Large intestine (tissue), 3 donors: ENCODE results near the gene HOGA1. TPM values are rescaled to one million over a fixed set of nuclear protein-coding genes. Genes with fewer than 3 reads are reported as not detected.
"Not testable (repeated sequence)": the region's sequence is repeated elsewhere in the genome, so short reads cannot be mapped to it uniquely, and the experiment has no call there.

Experiments used
- DNase-seq, 2 donors: peaks; one replicate each; pipeline versions ENCODE4 v3.0.0 to v3.0.0-alpha.2; 2013
- H3K27ac ChIP-seq: one replicate; pipeline ENCODE4 v1.5.1; 2013; ENCODE audit warnings: low read length
- H3K27me3 ChIP-seq: 2 replicates; pipeline ENCODE4 v1.6.1; 2013; ENCODE audit warnings: low read length; ENCODE audit not compliant: control insufficient read depth, insufficient read depth
- H3K36me3 ChIP-seq: 2 replicates; pipeline ENCODE4 v1.6.1; 2013; ENCODE audit warnings: low read length; ENCODE audit not compliant: control insufficient read depth, insufficient read depth
- H3K4me1 ChIP-seq: one replicate; pipeline ENCODE4 v1.6.1; 2013; ENCODE audit warnings: low read length; ENCODE audit not compliant: control insufficient read depth, insufficient read depth
- H3K4me3 ChIP-seq: one replicate; pipeline ENCODE4 v1.5.1; 2013; ENCODE audit warnings: low read length
- H3K9me3 ChIP-seq: one replicate; pipeline ENCODE4 v1.6.1; 2013; ENCODE audit warnings: mild to moderate bottlenecking, low read depth, low read length, moderate library complexity; ENCODE audit not compliant: control insufficient read depth
- WGBS: methylation state at CpG from one replicate; pipeline ENCODE4 v1.1.5; 2013; ENCODE audit warnings: low lambda C conversion rate; ENCODE audit not compliant: insufficient coverage; 5-methylcytosine and 5-hydroxymethylcytosine counted together
- polyA plus RNA-seq: library from polyadenylated mRNA; unstranded; fragments of 120-200 nt; gene quantifications from one replicate; pipeline ENCODE4 v1.2.1, GENCODE V29; 2013

Gene HOGA1
- polyA plus RNA-seq, 1 donor: 3.2 TPM

DNA sequence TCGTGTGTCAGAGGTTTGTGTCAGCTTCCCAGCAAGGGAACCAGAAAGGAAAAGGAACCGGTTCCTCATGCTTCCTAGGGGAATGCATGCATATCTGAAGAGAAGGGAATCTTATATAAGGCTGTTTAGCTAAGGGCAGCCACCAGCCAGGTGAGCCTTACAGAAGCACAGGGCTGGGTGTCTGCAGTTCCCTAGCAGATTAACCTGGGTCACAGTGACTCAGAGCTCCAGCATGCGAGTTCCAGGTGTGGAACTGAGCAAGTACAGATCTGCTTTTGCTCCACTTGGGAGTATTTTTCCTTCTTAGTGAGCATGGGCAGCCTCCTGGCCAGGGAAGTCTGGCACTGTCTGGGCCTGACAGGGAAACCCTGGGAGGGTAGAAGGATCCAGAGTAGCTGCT is 12.6 kb upstream of the HOGA1 start:
- H3K9me3 ChIP-seq: no peaks in the 10 kb centered on the region
- H3K36me3 ChIP-seq: no peaks in the 10 kb centered on the region
- no peak overlapping the region for H3K27ac ChIP-seq
- no peak overlapping the region for H3K4me3 ChIP-seq
- peaks cover 5% of the 10 kb centered on the region for H3K4me1 ChIP-seq
- no peaks in the 10 kb centered on the region for H3K27me3 ChIP-seq
- DNase-seq: peak; percentile 27 to 49
- no CpG with 5 or more reads among the region's 3 CpGs for WGBS

DNA sequence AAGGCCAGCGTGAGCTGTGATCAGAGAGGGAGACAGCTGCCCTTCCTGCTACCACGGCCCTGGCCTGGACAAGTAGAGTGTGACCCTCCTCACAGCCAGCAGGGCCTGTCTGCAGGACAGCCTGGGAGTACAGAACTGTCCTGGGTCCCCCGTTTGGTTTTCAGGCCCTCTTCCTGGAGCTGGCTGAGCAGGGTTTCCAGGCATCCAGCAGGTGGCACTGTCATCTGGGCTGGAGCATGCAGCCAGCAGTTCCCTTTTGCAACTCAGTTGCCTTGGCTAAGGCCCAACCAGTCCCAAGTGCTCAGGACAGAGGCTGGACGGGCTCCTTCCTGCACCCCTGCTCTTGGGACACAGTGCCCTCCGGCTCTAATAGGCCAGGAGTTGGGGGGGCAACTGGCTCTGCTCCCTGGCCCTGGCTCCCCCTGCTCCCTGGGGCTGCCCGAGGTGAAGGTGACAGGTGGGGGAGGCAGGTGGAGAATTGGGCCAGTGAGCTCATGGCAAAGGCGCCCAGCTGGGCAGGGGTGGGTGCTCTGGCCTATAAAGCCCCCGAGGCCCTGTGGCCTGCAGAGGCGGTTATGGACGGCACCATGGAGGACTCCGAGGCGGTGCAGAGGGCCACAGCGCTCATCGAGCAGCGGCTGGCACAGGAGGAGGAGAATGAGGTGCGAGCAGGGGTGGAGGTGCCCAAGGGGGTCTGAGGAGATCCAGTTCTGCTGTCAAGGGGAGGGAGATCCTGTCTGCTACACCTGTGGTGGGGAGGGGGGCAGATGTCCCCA is 11.8 kb upstream of the HOGA1 start, which contains the start of gene ANKRD2:
Gene ANKRD2 (plus strand): TSS at position 566 of the 776 bp plus-strand sequence. CDS start 10 bp downstream, at position 576.
- no CpG with 5 or more reads among the region's 16 CpGs for WGBS
- H3K9me3 ChIP-seq: no peaks in the 10 kb centered on the region
- DNase-seq: peak; percentile 69
- H3K4me3 ChIP-seq: no peak within 1 kb of the TSS
- H3K36me3 ChIP-seq: no peaks in the 10 kb centered on the region
- peaks cover 5% of the 10 kb centered on the region for H3K4me1 ChIP-seq
- H3K27me3 ChIP-seq: no peaks in the 10 kb centered on the region
- H3K27ac ChIP-seq: no peak within 1 kb of the TSS

DNA sequence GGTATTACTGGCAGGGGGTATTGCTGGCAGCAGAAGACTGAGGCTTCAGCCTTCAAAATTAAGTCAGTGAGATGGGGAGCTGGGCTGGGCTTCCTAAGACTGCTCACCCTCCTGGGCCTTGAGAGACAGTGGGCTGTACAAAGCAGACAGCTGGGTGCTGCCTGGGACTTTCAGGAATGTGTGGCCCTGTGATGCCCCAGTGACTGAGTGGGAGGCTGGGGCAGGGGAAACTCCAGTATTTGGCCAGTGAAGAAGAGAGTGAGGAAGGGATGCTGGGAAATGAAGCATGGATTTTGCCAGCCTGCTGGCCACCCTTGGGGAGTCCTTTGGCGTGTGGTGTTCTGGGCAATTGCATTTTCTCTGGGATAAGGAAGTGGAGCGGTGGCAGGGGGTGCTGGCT is 11.2 kb upstream of the HOGA1 start:
- no peak overlapping the region for H3K27ac ChIP-seq

DNA sequence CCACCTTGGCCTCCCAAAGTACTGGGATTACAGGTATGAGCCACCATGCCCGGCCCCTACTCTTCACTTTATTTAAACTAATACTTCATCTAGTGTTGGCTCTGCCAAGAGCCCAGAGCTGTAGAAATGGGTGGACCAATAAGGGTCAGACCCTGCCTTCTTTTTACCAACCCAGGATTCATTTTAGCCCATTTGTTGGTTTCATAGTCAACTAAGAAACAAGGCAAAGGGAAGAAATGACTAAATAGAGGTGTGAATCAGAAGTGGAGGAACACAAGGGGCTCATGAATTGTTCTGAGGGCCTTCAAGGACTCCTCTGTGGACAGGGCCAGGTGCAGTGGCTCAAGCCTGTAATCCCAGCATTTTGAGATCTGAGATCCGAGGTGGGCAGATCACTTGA is 10.5 kb upstream of the HOGA1 start:
- peaks cover 5% of the 10 kb centered on the region for H3K4me1 ChIP-seq
- no peaks in the 10 kb centered on the region for H3K9me3 ChIP-seq
- no peak overlapping the region for H3K27ac ChIP-seq
- whole genome bisulfite sequencing: no CpG with 5 or more reads among the region's 2 CpGs
- peaks cover 9% of the 10 kb centered on the region for H3K27me3 ChIP-seq
- H3K4me3 ChIP-seq: no peak overlapping the region
- H3K36me3 ChIP-seq: no peaks in the 10 kb centered on the region
- no peak for DNase-seq

More for the DNA sequence above, 11.2 kb upstream of the HOGA1 start:
- peaks cover 3% of the 10 kb centered on the region for H3K27me3 ChIP-seq
- H3K4me1 ChIP-seq: peaks cover 5% of the 10 kb centered on the region
- H3K4me3 ChIP-seq: no peak overlapping the region
- H3K9me3 ChIP-seq: no peaks in the 10 kb centered on the region
- H3K36me3 ChIP-seq: no peaks in the 10 kb centered on the region
- no peak for DNase-seq
- no CpG with 5 or more reads among the region's 2 CpGs for WGBS

DNA sequence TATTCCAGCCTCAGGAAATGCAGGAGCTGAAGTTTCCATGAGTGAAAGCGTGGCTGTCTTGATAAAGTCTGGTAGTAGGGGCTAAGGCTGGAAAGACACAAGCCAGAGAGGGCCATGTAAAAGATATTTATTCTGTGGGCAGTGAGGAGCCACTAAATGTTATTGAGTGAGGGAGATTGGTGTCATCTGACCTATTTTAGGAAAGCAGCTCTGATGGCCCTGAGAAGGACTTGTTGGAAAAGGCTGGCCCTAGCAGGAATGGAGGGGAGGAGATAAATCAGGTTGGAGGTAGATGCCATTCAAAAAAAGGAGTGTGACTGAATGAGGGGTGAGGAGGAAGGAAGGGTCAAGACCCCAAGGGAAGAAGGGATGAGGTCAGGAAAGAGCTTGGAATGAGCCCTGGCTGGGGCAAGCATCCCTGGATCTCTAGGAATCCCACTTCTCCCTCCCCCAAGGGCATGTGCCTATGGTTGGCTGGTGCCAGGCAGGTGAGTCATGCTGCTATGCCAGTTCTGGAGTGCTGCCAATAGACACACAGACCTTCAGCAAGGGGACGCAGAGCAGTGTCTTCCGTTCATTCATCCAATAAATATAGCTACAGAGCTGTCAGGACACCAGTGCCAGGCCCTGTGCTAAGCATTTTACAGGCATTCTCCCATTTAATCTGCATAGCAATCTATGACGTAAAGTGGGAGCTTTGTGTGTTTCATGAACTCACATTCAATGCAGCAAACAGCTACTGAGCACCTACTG is 9.6 kb upstream of the HOGA1 start:
- peak in 1 of 2 donors; percentile 23 for DNase-seq
- Histone ChIP-seq H3K4me1 (peaks cover 5% of the 10 kb centered on the region), H3K27ac (no peak overlapping the region), H3K27me3 (peaks cover 12% of the 10 kb centered on the region), H3K4me3 (no peak overlapping the region), H3K9me3 (no peaks in the 10 kb centered on the region), H3K36me3 (no peaks in the 10 kb centered on the region)
- WGBS: no CpG with 5 or more reads among the region's 4 CpGs

DNA sequence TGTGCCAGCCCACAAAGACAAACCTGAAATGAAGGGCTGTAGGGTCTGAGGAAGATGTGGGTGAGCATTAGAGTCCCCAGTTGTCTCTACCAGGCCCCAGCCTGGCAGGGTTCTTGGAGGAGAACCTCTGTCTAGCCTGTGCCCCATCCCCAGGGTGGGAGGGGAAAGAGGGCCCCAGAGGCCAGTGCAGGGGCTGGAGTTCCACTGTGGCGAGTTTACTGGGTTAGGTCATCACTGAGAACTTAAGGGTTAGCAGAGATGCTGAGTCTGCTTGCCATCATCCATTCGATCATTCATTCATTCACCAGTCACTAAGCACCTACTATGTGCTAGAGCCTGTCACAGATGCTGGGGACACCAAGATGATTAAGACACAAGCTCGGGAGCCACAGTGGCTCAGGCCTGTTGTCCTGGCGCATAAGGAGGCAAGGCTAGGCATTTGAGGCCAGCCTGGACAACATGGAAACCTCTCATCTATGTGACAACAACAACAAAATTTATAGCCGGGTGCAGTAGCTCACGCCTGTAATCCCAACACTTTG is 9.0 kb upstream of the HOGA1 start:
- H3K4me3 ChIP-seq: no peak overlapping the region
- no peaks in the 10 kb centered on the region for H3K9me3 ChIP-seq
- no peaks in the 10 kb centered on the region for H3K36me3 ChIP-seq
- DNase-seq: peak in 1 of 2 donors; percentile 47
- H3K27ac ChIP-seq: no peak overlapping the region
- H3K27me3 ChIP-seq: peaks cover 12% of the 10 kb centered on the region
- no CpG with 5 or more reads among the region's 6 CpGs for WGBS
- H3K4me1 ChIP-seq: peaks cover 5% of the 10 kb centered on the region

DNA sequence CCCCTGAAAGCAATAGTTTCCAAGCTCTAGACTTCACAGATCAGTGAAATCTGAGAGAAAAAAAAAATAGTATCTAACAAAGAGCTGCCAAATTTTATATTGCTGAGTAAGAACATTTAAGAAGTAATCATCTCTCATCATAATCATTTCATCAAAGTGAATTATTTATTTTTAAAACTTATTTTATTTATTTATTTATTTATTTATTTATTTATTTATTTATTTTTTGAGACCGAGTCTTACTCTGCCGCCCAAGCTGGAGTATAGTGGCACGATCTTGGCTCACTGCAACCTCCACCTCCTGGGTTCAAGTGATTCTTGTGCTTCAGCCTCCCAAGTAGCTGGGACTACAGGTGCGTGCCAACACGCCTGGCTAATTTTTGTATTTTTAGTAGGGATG is 7.7 kb upstream of the HOGA1 start:
- not testable (repeated sequence) for DNase-seq, H3K4me3 ChIP-seq, H3K27ac ChIP-seq, H3K36me3 ChIP-seq, H3K4me1 ChIP-seq, H3K9me3 ChIP-seq
- peaks cover 12% of the 10 kb centered on the region for H3K27me3 ChIP-seq
- WGBS: no CpG with 5 or more reads among the region's 5 CpGs

DNA sequence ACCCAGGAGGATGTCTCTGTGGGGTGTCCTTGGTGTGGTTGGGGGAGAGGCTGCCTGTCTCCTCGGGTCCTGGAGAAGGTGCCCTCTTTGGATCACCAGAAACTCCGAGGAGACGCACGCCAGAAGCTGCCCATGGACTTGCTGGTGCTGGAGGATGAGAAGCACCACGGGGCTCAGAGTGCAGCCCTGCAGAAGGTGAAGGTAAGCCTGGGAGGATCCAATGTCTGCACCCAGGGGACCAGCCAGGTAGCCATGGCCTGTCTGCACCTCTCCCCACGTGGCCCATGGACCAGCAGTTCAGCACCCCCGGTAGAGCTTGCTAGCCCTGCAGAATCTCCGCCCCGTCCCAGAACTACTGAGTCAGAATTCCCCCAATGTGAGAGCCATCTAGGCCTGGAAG is 6.5 kb upstream of the HOGA1 start:
- H3K27me3 ChIP-seq: peaks cover 12% of the 10 kb centered on the region
- H3K4me3 ChIP-seq: no peak overlapping the region
- DNase-seq: no peak
- no peak overlapping the region for H3K27ac ChIP-seq
- no peaks in the 10 kb centered on the region for H3K4me1 ChIP-seq
- no peaks in the 10 kb centered on the region for H3K9me3 ChIP-seq
- no peaks in the 10 kb centered on the region for H3K36me3 ChIP-seq
- no CpG with 5 or more reads among the region's 9 CpGs for WGBS

DNA sequence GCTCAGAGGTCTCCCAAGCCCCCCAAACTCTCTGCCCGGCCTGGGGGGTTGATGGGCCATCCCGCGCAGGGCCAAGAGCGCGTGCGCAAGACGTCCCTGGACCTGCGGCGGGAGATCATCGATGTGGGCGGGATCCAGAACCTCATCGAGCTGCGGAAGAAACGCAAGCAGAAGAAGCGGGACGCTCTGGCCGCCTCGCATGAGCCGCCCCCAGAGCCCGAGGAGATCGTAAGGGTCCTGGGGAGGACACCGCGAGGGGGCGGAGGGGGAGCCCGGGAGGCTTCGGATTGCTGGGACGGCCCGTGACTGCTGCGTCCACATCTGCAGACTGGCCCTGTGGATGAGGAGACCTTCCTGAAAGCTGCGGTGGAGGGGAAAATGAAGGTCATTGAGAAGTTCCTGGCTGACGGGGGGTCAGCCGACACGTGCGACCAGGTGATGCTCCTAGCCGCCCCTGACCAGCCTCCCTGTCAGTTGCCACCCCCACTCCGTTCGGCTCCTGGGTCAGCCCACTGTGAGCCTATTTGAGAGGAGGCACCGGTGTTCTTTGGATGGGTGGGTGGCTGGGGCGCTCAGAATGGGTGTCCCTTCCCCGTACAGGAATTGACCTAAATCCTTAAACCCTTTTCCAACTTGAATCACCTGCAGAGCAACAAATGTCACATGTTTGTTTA is 5.9 kb upstream of the HOGA1 start:
- H3K4me3 ChIP-seq: no peak overlapping the region
- no peaks in the 10 kb centered on the region for H3K4me1 ChIP-seq
- no peaks in the 10 kb centered on the region for H3K9me3 ChIP-seq
- no CpG with 5 or more reads among the region's 40 CpGs for WGBS
- H3K27me3 ChIP-seq: peaks cover 12% of the 10 kb centered on the region
- no peak overlapping the region for H3K27ac ChIP-seq
- DNase-seq: no peak
- H3K36me3 ChIP-seq: no peaks in the 10 kb centered on the region
